ENCODE results near the gene TSPAN31.
"Not testable (repeated sequence)": the region's sequence is repeated elsewhere in the genome, so short reads cannot be mapped to it uniquely, and the experiment has no call there.

Gene TSPAN31, protein sequence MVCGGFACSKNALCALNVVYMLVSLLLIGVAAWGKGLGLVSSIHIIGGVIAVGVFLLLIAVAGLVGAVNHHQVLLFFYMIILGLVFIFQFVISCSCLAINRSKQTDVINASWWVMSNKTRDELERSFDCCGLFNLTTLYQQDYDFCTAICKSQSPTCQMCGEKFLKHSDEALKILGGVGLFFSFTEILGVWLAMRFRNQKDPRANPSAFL

DNA sequence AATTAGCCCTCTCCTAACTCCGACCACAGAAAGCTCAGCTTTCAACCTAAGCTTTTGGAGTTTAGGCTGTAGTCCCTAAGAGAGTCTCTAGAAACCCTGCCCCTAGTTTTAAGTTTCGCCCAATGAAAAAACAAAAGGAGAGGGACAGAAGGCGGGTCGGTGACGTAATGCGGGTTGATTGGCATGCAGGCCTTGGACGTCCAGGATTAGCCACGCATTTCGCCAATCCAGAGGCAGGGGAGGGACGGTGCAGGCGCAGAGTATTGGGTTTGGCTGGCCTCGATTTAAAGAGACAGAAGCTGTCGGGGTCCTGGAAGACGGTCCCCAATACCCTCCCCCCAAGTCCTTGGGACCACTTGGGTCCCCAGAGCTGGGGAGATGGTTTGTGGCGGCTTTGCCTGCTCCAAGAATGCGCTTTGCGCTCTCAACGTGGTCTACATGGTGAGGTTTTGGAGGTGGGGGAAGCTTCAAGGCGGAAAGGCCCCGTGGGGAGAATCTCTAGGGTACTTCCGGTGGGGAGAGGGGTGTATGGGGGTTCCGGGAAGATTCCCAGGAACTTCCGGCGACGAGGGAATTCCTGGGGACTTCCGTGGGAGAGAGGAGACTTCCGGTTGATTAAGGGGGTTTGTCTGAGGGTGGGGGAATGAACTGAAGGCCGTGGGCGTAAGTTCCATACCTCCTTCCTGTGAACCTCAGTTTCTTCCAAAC is at the start of gene TSPAN31:
TSS of gene TSPAN31 (plus strand) at position 263 of the 708 bp plus-strand sequence. CDS start at position 379, 116 bp downstream.
- DNase-seq, result peak; percentile 90

DNA sequence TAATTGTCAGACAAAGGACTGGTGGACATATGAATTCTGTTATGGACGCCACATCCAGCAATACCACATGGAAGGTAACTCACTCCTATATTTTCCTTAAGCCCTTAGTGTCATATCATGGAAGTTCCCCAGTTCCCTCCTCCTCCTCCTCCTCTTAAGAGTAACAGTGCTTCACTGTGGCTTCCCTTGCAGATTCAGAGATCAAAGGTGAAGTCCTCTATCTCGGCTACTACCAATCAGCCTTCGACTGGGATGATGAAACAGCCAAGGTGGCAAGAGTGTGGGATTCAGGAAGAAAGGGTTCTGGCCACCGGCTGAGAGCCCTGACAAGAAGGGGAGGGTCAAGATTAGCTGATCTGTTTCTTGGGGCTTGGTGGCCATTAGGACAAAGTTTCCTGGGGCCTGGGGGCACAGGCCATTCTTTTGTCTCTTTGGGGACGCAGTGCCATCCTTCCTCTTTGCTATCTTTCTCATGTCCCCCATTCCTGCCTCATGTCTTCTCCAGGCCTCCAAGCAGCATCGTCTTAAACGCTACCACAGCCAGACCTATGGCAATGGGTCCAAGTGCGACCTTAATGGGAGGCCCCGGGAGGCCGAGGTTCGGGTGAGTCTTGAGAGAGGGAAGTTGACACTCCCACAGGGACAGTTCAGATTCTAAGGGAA is 48.9 kb upstream of the TSPAN31 start:
- DNase-seq, result no peak

DNA sequence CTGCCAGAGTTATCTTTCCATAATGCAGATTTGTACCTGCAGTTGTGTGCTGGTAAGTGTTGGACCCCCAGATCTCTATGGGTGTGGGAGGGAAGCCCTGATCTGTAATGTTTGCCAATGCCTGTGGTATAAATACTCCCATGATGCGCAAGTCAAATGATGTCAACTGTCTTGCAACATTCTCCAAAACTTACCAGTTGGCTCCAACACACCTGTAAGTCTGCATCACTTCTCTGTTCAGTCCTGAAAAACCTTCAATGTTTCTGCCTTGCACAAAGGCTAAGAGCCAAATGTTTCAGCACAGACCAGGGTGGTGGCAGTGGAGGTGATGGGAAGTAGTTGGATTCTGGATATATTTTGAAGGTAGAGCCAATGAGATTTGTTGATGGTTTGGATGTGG is 47.8 kb upstream of the TSPAN31 start:
- DNase-seq, result no peak

DNA sequence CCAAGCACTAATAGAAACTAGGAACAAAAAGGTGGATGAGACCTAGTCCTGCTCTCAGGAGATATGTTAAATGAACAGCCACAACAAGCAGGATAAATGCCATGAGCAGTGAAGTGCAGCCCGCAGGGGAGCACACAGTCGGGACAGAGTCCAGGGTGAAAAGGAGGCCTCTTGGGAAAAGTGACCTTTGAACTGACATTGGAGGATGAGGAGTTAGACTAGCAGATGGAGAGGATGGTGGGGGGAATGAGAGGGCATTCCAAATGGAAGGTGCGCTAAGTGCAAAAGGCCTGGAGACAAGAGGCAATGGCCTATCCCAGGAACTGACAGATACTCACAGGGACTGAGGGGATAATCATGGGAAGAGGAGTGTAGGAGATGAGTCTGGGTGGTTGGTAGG is 46.4 kb upstream of the TSPAN31 start:
- no peak for DNase-seq

DNA sequence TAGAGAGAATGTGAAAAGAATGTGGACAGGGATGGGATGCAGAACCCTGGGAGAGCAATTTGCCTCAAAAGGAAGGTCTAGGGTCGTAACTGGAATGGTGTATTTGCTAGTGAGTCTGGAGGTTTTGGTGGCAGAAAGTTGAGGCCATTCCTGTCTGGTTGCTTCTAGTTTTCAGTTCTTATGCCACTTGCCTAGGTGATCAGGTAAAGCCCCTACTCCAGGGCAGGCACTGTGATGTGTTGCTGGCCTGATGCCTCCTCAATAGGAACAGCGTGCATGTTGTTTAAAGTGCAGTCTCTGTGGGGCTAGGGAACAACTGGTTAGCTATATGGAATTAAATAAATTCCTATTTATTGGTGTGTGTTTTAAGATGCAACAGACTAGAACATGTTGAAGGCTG is 44.5 kb upstream of the TSPAN31 start:
- no peak for DNase-seq

DNA sequence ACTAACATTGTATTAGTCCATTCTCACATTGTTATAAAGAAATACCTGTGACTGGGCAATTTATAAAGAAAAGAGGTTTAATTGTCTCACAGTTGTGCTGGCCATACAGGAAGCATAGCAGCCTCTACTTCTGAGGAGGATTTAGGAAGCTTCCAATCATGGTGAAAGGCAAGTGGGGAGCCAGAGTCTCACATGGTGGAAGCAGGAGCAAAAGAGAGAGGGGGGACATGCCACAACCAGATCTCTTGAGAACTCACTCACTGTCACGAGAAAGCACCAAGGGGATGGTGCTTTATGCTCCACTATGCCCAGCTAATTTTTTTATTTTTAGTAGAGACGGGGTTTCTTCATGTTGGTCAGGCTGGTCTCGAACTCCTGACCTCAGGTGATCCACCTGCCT is 37.6 kb upstream of the TSPAN31 start:
- no peak for DNase-seq

DNA sequence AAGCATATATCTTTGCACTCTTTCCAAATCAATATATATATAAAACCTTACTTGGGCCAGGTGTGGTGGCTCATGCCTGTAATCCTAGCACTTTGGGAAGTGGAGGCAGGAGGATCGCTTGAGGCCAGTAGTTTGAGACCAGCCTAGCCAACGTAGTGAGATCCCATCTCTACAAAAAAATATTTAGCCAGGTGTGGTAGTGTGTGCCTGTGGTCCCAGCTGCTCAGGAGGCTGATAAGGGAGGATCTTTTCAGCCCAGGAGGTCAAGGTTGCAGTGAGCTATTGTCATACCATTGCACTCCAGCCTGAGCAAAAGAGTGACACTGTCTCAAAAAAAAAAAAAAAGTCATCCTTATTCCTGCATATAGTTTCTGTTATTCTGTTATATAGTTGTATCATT is 36.5 kb upstream of the TSPAN31 start:
- no peak for DNase-seq

DNA sequence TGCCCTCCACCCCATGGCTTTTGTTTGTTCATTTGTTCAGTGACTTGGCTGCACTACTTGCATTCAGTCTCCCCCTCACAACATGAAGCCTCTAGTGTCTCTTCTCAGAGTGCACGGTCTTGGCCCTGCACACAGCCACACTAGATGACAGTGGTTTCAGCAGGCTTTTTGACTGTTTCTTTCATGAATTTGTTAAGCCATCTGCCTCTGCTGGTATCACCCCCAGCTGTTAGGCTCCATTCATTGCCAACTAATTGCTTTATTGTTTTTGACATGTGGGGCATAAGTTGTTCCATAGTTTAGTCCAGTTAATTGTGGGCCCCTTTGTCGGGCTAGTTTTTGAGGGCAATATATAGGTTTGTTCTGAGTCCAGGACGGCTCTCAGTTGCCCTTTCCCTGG is 32.1 kb upstream of the TSPAN31 start:
- DNase-seq, result no peak

DNA sequence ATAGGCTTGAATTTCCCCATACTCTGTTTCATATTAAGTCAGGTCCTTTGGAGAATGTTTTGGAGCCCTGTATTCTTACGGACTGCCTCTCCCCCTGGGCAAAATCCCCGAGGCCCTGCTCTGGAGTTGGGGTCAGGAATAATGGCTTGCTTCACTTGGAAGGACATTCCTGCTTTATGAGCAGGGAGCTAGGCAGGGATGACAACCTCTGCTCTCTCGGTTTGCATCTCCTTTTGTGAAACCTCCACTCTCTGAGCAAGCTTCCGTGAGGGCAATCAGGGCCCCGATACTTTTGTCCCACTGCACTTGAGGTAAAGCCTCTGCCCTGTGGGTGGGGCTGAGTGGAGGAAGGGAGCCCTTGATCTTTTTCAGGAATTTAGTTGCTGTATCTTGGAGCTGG is 31.6 kb upstream of the TSPAN31 start:
- DNase-seq, result no peak

DNA sequence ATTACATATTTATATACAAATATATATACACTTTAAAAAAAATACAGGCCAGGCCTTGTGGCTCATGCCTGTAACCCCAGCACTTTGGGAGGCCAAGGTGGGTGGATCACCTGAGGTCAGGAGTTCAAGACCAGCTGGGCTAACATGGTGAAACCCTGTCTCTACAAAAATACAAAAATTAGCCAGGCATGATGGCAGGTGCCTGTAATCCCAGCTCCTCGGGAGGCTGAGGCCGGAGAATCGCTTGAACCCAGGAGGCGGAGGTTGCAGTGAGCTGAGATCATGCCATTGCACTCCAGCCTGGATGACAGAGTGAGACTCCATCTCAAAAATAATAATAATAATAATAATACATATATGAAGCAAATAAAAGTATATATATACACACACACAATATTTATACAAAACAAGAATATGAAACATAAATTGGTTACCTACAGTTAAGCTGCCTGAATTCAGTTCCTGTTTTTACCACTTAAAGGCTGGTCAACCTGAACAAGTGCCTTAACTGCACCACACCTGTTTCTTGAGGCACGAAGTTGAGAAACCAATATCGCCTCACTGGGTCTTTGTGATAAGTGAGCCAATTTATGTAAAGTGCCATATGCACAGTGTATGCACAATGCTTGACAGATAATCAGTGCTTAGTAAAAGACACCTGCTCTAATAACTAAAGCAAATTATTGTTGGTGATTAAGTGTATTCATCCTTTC is 29.6 kb upstream of the TSPAN31 start:
- DNase-seq, result not testable (repeated sequence)

DNA sequence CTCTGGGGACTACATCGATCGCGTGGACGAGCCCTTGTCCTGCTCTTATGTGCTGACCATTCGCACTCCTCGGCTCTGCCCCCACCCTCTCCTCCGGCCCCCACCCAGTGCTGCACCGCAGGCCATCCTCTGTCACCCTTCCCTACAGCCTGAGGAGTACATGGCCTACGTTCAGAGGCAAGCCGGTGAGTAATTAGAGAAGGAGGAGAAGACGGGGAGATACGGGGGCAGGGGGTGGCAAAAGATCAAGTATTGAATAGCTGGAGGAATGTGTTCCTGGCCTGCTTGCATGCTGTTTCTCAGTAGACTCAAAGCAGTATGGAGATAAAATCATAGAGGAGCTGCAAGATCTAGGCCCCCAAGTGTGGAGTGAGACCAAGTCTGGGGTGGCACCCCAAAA is 29.1 kb upstream of the TSPAN31 start:
- DNase-seq, result no peak

DNA sequence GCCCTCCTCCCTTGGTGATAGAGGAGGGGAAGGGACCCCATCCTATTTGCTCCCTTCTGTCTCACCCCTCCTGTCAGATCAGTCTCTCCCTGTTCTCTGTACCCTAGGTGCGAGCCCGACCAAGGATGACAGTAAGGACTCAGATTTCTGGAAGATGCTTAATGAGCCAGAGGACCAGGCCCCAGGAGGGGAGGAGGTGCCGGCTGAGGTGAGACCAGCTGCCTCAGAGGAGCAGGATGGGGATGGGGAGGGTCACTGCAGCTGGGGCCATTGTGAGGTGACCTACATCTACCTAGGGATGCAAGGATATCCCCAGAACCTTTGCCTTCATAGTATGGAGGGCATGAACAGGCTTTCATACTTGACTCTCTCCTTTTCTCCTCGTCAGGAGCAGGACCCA is 28.5 kb upstream of the TSPAN31 start:
- no peak for DNase-seq

DNA sequence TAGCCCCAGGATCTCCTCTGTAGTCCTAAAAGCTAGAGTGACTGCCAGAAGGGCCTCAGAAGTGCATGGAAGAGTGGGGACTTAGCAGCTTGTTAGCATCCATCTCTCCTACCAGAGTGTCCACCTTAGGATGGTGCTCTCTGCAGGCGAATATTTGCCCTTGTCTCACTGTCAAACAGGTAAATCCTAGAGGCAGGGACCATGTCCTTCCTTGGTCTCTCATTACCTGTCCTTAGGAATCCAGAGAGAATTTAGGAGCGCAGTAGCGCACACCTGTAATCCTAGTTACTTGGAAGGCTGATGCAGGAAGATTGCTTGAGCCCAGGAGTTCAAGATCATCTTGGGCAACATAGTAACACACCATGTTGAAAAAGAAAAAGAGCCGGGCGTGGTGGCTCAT is 27.7 kb upstream of the TSPAN31 start:
- DNase-seq, result no peak

DNA sequence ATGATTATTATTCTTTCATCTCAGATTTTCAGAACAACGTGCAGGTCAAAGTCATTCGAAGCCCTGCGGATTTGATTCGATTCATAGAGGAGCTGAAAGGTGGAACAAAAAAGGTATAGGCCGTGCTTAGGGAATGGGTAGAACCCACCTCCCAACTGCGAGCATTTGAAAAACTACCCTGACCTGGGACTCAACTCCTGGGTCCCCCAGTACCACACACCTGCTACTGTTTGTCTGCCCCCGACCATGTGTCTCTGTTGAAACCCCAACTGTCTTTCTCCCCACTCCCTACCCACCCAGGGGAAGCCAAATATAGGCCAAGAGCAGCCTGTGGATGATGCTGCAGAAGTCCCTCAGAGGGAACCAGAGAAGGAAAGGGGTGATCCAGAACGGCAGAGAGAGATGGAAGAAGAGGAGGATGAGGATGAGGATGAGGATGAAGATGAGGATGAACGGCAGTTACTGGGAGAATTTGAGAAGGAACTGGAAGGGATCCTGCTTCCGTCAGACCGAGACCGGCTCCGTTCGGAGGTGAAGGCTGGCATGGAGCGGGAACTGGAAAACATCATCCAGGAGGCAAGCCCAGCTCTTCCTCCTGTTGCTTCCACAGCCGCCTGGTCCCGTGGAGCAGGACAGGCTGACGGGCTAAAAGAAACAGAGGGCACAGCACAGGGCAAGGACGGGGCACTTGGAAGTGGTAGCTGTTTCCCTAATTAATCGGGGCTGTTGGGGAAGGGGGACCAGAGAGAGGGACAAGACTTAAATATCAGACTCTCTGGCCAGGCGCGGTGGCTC is 26.8 kb upstream of the TSPAN31 start:
- no peak for DNase-seq

DNA sequence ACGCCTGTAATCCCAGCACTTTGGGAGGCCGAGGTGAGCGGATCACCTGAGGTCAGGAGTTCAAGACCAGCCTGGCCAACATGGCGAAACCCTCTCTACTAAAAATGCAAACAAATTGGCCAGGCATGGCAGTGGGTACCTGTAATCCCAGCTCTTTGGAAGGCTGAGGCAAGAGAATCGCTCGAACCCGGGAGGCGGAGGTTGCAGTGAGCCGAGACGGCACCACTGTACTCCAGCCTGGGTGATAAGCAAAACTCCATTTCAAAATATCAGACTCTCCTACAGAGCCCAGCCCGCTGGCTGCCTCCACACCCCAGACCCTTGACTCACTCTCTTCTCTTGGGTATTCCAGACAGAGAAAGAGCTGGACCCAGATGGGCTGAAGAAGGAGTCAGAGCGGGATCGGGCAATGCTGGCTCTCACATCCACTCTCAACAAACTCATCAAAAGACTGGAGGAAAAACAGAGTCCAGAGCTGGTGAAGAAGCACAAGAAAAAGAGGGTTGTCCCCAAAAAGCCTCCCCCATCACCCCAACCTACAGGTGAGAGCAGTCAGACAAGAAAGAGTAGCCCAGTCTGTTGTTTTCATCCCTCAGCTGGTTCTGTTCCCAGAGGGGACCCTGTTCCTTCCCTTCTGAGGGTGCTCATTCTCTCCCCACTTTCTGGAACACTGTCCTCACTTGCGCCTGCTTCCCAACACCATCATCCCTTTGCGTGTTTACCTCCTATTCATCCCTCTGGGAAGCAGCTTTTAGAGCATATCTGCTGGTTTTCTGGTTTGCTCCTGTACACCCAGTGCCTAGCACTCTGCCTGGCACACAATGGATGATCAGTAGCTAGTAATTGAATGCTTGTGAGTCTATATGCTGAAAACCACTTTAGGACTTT is 26.0 kb upstream of the TSPAN31 start:
- DNase-seq, result no peak

DNA sequence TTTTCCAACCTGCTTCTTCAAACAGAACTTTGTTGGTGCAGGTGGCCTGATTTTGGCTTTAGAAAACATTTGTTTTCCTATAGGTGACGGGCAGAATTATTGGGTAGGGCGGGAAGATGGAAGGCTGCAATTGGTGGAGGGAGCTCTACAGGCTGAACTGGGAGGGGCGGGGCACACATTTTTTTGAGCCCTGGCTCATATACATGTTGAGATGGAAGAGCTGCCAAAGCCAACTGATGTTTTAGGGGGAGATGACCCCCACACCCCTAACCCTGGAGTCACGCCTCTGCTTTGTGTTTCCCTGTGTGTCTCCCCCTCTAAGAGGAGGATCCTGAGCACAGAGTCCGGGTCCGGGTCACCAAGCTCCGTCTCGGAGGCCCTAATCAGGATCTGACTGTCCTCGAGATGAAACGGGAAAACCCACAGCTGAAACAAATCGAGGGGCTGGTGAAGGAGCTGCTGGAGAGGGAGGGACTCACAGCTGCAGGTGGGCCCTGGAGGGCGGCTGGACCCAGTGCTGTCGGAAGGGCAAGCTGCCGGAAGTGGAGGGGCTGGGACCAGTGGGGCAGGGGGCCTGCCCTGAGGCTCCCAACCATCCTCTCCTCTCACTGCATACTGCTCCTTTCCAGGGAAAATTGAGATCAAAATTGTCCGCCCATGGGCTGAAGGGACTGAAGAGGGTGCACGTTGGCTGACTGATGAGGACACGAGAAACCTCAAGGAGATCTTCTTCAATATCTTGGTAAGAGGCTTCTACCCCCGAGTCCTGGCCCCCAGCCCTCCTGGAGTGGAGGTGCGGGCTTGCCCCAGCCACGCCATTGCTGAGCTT is 24.8 kb upstream of the TSPAN31 start:
- no peak for DNase-seq

DNA sequence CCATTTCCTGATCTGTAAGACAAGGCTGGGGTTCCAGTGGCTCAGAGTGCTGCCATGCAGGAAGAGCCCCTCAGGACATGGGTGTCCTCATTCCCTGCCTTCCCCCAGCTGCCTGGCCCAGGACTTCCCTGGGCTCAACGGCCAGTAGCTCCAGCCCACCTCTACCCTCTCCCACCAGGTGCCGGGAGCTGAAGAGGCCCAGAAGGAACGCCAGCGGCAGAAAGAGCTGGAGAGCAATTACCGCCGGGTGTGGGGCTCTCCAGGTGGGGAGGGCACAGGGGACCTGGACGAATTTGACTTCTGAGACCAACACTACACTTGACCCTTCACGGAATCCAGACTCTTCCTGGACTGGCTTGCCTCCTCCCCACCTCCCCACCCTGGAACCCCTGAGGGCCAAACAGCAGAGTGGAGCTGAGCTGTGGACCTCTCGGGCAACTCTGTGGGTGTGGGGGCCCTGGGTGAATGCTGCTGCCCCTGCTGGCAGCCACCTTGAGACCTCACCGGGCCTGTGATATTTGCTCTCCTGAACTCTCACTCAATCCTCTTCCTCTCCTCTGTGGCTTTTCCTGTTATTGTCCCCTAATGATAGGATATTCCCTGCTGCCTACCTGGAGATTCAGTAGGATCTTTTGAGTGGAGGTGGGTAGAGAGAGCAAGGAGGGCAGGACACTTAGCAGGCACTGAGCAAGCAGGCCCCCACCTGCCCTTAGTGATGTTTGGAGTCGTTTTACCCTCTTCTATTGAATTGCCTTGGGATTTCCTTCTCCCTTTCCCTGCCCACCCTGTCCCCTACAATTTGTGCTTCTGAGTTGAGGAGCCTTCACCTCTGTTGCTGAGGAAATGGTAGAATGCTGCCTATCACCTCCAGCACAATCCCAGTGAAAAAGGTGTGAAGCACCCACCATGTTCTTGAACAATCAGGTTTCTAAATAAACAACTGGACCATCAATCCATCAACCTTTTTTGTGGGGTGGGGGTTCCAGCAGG is 23.9 kb upstream of the TSPAN31 start:
- no peak for DNase-seq

DNA sequence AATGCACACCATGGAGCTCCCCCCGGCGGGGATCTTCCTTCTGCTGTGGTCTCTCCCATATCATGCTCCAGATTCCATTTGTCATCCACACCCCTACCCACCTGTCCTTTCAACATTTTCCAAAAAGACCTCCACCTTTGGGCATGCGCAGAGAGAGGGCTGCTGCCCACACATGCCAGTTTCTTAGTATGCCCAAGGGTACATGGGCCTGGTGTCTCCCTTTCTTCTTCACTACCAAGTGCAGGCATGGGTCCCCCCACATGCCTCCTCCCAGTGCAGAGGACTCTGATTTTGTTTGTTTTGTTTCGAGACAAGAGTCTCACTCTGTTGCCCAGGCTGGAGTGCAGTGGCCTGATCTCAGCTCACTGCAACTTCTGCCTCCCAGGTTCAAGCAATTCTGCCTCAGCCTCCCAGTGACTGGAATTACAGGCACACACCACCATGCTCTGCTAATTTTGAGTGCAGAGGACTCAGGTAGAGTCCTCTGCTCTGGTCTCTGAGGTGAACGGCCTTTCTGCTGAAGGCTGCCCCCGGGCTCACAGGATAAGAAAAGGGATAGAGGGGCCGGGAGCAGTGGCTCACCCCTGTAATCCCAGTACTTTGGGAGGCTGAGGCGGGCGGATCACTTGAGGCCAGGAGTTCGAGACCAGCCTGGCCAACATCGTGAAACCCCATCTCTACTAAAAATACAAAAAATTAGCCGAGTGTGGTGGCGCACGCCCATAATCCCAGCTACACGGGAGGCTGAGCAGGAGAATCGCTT is 22.8 kb upstream of the TSPAN31 start:
- not testable (repeated sequence) for DNase-seq

Data from NCI-H1092 treated with DMSO at 0.1 percent for 48 hours (cell line).